Mesenchymal stem cell (in vitro differentiated cells and primary cell): Measurements from ENCODE around the gene APC2.

ENCODE experiments used
- DNase-seq: peaks from one replicate; pipeline ENCODE4 v3.0.0-alpha.2; 2013
- H2AFZ ChIP-seq: one replicate; pipeline ENCODE4 v1.6.1; 2013; ENCODE audit warnings: low read depth, mild to moderate bottlenecking, control low read depth, inconsistent platforms, low read length, moderate library complexity
- H2AK5ac ChIP-seq: 2 replicates; pipeline ENCODE4 v1.6.1; 2013; ENCODE audit warnings: low read length, moderate library complexity, mild to moderate bottlenecking, inconsistent platforms; ENCODE audit not compliant: severe bottlenecking
- H2BK120ac ChIP-seq: one replicate; pipeline ENCODE4 v1.6.1; 2013; ENCODE audit warnings: low read depth, mild to moderate bottlenecking, inconsistent platforms, low read length, moderate library complexity
- H2BK12ac ChIP-seq, 2 experiments: one replicate each; pipeline ENCODE4 v1.6.1; 2013; ENCODE audit warnings: inconsistent platforms in 2 of 2, low read length in 2 of 2, mild to moderate bottlenecking in 2 of 2, moderate library complexity in 2 of 2, control low read depth in 1 of 2
- H2BK15ac ChIP-seq: one replicate; pipeline ENCODE4 v1.6.1; 2013; ENCODE audit warnings: mild to moderate bottlenecking, low read depth, inconsistent platforms; ENCODE audit not compliant: poor library complexity, severe bottlenecking
- H2BK5ac ChIP-seq: 2 replicates; pipeline ENCODE4 v1.6.1; 2013; ENCODE audit warnings: low read depth, mild to moderate bottlenecking, low read length, control low read depth, inconsistent platforms; ENCODE audit not compliant: poor library complexity, severe bottlenecking
- H3K14ac ChIP-seq, 2 experiments: one replicate each; pipeline ENCODE4 v1.6.1; 2013; ENCODE audit warnings: inconsistent platforms in 2 of 2, low read length in 2 of 2, control low read depth in 1 of 2, mild to moderate bottlenecking in 1 of 2, moderate library complexity in 1 of 2
- H3K18ac ChIP-seq, 2 experiments: one replicate each; pipeline ENCODE4 v1.6.1; 2013; ENCODE audit warnings: inconsistent platforms in 2 of 2, low read length in 2 of 2, control low read depth in 1 of 2, low read depth in 1 of 2, mild to moderate bottlenecking in 1 of 2
- H3K23ac ChIP-seq, 2 experiments: one replicate each; pipeline ENCODE4 v1.6.1; 2013; ENCODE audit warnings: inconsistent platforms in 2 of 2, low read length in 2 of 2, mild to moderate bottlenecking in 2 of 2, moderate library complexity in 2 of 2, control low read depth in 1 of 2
- H3K27ac ChIP-seq: 2 replicates; pipeline ENCODE4 v1.5.1; 2013; ENCODE audit warnings: mild to moderate bottlenecking, moderate library complexity, low read length, control low read depth, inconsistent platforms; ENCODE audit not compliant: poor library complexity, severe bottlenecking
- H3K27me3 ChIP-seq, 2 experiments: 2 replicates each; pipeline versions ENCODE4 v1.6.1 to v1.7.0; 2013; ENCODE audit warnings: low read length in 2 of 2, mild to moderate bottlenecking in 2 of 2, moderate library complexity in 2 of 2, control low read depth in 1 of 2, inconsistent platforms in 1 of 2; ENCODE audit not compliant: control insufficient read depth in 1 of 2, insufficient read depth in 1 of 2
- H3K36me3 ChIP-seq, 2 experiments: 2 replicates each; pipeline versions ENCODE4 v1.6.1 to v1.7.0; 2013; ENCODE audit warnings: low read length in 2 of 2, control low read depth in 1 of 2, inconsistent platforms in 1 of 2, low read depth in 1 of 2, mild to moderate bottlenecking in 1 of 2; ENCODE audit not compliant: insufficient read depth in 2 of 2, control insufficient read depth in 1 of 2
- H3K4ac ChIP-seq, 2 experiments: one replicate each; pipeline ENCODE4 v1.6.1; 2013; ENCODE audit warnings: inconsistent platforms in 2 of 2, low read length in 2 of 2, mild to moderate bottlenecking in 2 of 2, moderate library complexity in 2 of 2, control low read depth in 1 of 2, low read depth in 1 of 2
- H3K4me1 ChIP-seq: 2 replicates; pipeline ENCODE4 v1.6.1; 2013; ENCODE audit warnings: low read depth, low read length, control low read depth; ENCODE audit not compliant: control insufficient read depth, insufficient read depth
- H3K4me2 ChIP-seq: 2 replicates; pipeline ENCODE4 v1.6.1; 2013; ENCODE audit warnings: low read length, mild to moderate bottlenecking, inconsistent platforms; ENCODE audit not compliant: poor library complexity, severe bottlenecking
- H3K4me3 ChIP-seq, 2 experiments: 2 replicates each; pipeline versions ENCODE4 v1.5.1 to v1.7.0; 2013; ENCODE audit warnings: low read length in 2 of 2, mild to moderate bottlenecking in 2 of 2, control low read depth in 1 of 2, low read depth in 1 of 2; ENCODE audit not compliant: insufficient read depth in 1 of 2
- H3K79me1 ChIP-seq: replicated peaks from 2 replicates; pipeline ENCODE4 v1.6.1; 2013; ENCODE audit warnings: mild to moderate bottlenecking, control low read depth, low read length, inconsistent platforms; ENCODE audit not compliant: poor library complexity, severe bottlenecking
- H3K9ac ChIP-seq: 2 replicates; pipeline ENCODE4 v1.7.0; 2013; ENCODE audit warnings: mild to moderate bottlenecking, low read length, moderate library complexity
- H3K9me3 ChIP-seq: 2 replicates; pipeline ENCODE4 v1.7.0; 2013; ENCODE audit warnings: mild to moderate bottlenecking, low read length; ENCODE audit not compliant: control insufficient read depth
- H4K8ac ChIP-seq: one replicate; pipeline ENCODE4 v1.6.1; 2013; ENCODE audit warnings: inconsistent platforms, mild to moderate bottlenecking, low read length, moderate library complexity
- H4K91ac ChIP-seq: one replicate; pipeline ENCODE4 v1.6.1; 2013; ENCODE audit warnings: mild to moderate bottlenecking, low read length, inconsistent platforms
- WGBS: methylation state at CpG from one replicate; pipeline ENCODE4 v1.1.7; 2013; ENCODE audit warnings: mixed read lengths; 5-methylcytosine and 5-hydroxymethylcytosine counted together

Gene APC2

GRCh38 chr19:1420590-1420989 lies 29.3 kb upstream of the APC2 start:
- no peaks in the 10 kb centered on the region for H3K27me3 ChIP-seq
- 96% methylated on average over 15 of the region's 15 CpGs for WGBS
- H2BK12ac ChIP-seq, result no peak overlapping the region
- H3K79me1 ChIP-seq, result peaks cover 26% of the 10 kb centered on the region
- H2AK5ac ChIP-seq, result no peak overlapping the region
- no peak overlapping the region for H3K23ac ChIP-seq
- H2BK15ac ChIP-seq, result no peak overlapping the region
- H3K27ac ChIP-seq, result no peak overlapping the region
- H2BK120ac ChIP-seq, result no peak overlapping the region
- DNase-seq, result no peak
- H3K36me3 ChIP-seq, result peaks cover 68 to 90% of the 10 kb centered on the region in 2 experiments
- H3K9ac ChIP-seq, result no peak overlapping the region
- H3K4me1 ChIP-seq, result peaks cover 50% of the 10 kb centered on the region
- peak overlapping the region; percentile 23 for H4K8ac ChIP-seq
- no peak overlapping the region for H3K14ac ChIP-seq
- H3K9me3 ChIP-seq, result no peaks in the 10 kb centered on the region
- H3K18ac ChIP-seq, result no peak overlapping the region
- no peak overlapping the region for H3K4ac ChIP-seq
- peak overlapping the region in 1 of 2 experiments; percentile 11 for H3K4me3 ChIP-seq
- H4K91ac ChIP-seq, result peak overlapping the region; percentile 27
- no peak overlapping the region for H2AFZ ChIP-seq
- no peak overlapping the region for H3K4me2 ChIP-seq
- H2BK5ac ChIP-seq, result no peak overlapping the region

DNA sequence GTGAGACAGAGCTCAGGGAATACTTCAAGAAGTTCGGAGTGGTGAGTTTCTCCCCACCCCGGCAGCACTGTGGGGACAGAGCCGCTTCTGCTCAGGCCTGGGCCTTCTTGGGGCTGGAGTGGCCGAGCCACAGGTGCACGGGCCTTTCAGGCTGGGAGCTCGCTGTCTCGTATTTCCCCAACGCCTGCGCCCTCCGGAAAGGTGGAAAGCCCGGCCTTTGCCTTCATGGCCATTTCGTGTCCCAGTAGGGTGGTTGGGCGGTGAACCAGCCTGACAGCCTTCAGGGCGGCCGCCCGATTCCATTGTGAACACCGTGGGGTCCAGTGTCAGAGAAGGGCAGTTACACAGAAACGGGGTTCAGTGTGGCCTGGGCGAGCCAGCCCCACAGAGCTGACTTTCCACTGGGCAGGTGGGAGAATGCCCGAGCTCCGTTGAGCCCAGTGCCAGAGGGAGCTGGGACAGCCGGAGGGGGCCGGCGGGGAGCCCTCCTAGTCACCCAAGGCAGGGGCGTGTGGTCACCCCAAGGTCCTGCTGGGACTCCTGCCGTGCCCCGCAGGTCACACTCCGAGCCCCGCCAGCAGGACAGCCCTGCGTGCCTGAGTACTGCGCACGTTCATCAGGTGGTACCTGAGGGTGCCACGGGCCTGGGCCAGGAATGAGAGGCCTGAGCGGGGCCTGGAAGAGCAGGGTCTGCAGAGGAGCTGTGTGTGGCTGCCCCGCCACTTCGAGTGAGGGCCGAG lies 28.5 kb upstream of the APC2 start:
- Histone ChIP-seq H3K27me3 (no peaks in the 10 kb centered on the region), H3K4me3 (no peak overlapping the region), H3K9me3 (no peaks in the 10 kb centered on the region), H3K4me2 (no peak overlapping the region), H2BK5ac (no peak overlapping the region), H4K91ac (no peak overlapping the region), H3K79me1 (peaks cover 30% of the 10 kb centered on the region), H3K23ac (no peak overlapping the region), H3K9ac (no peak overlapping the region), H3K18ac (no peak overlapping the region), H2BK12ac (no peak overlapping the region), H4K8ac (no peak overlapping the region), H3K4ac (no peak overlapping the region), H2BK15ac (no peak overlapping the region), H3K36me3 (peaks cover 76 to 96% of the 10 kb centered on the region in 2 experiments), H3K14ac (no peak overlapping the region), H3K4me1 (peaks cover 42% of the 10 kb centered on the region), H3K27ac (no peak overlapping the region), H2AFZ (no peak overlapping the region), H2BK120ac (no peak overlapping the region), H2AK5ac (no peak overlapping the region)
- DNase-seq, result no peak
- WGBS, result 95% methylated on average over 37 of the region's 37 CpGs

DNA sequence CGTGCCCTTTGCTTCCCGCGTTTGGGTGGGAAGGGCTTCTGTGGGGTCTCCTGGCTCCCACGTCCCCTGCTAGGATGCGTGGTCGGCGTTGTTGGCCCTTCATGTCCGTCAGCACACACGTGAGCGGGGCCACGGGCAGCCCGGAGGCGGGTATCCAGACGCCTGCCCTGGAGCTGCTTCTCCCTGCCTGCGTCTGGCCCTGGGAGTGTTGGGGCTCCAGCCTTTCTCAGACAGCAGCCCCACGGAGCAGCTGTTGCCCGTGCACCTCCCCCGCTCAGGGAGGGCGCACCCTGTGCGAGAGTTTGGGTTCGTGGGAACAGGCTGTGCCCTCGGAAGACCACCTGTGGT lies 28.0 kb upstream of the APC2 start:
- Histone ChIP-seq H3K14ac (no peak overlapping the region), H2AFZ (no peak overlapping the region), H3K79me1 (peaks cover 35% of the 10 kb centered on the region), H3K18ac (no peak overlapping the region), H4K91ac (no peak overlapping the region), H3K9ac (no peak overlapping the region), H3K9me3 (no peaks in the 10 kb centered on the region), H3K27ac (no peak overlapping the region), H4K8ac (no peak overlapping the region), H2BK15ac (no peak overlapping the region), H2BK12ac (no peak overlapping the region), H3K23ac (no peak overlapping the region), H3K36me3 (peaks cover 81 to 96% of the 10 kb centered on the region in 2 experiments), H2AK5ac (no peak overlapping the region), H3K4me1 (peaks cover 38% of the 10 kb centered on the region), H3K4ac (no peak overlapping the region), H3K4me3 (no peak overlapping the region), H3K4me2 (no peak overlapping the region), H2BK5ac (no peak overlapping the region), H2BK120ac (no peak overlapping the region), H3K27me3 (no peaks in the 10 kb centered on the region)
- DNase-seq, result no peak
- 93% methylated on average over 22 of the region's 22 CpGs for WGBS

DNA sequence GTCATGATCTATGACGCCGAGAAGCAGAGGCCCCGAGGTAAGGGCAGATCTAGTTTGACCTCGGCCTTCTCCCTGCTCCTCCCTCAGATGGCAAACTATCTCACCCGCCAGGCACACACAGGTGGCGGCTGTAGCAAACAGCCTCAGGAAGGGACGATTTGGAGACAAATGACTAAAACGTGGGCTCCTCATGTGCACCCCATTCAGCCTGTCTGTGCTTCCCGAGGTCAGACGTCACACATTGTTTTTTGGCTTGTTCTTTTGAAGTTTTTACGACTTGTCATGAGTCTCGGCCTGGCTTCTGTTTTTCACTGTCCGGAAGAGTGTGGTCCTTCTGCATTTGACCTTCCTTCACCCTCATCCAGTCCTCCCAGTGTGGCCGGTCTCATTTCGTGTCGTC lies 27.6 kb upstream of the APC2 start:
- H3K4me1 ChIP-seq, result peaks cover 33% of the 10 kb centered on the region
- no peak overlapping the region for H2BK15ac ChIP-seq
- no peak overlapping the region for H3K4me2 ChIP-seq
- no peaks in the 10 kb centered on the region for H3K27me3 ChIP-seq
- no peak overlapping the region for H2AFZ ChIP-seq
- no peak overlapping the region for H3K4me3 ChIP-seq
- H4K8ac ChIP-seq, result no peak overlapping the region
- no peak overlapping the region for H3K23ac ChIP-seq
- H3K27ac ChIP-seq, result no peak overlapping the region
- H3K14ac ChIP-seq, result no peak overlapping the region
- peaks cover 83 to 97% of the 10 kb centered on the region in 2 experiments for H3K36me3 ChIP-seq
- peaks cover 39% of the 10 kb centered on the region for H3K79me1 ChIP-seq
- no peak overlapping the region for H3K9ac ChIP-seq
- no peak for DNase-seq
- H3K18ac ChIP-seq, result no peak overlapping the region
- H4K91ac ChIP-seq, result no peak overlapping the region
- no peak overlapping the region for H2BK12ac ChIP-seq
- no peak overlapping the region for H2AK5ac ChIP-seq
- no peak overlapping the region for H2BK120ac ChIP-seq
- WGBS, result 67% methylated on average over 16 of the region's 16 CpGs
- no peak overlapping the region for H3K4ac ChIP-seq
- no peak overlapping the region for H2BK5ac ChIP-seq
- H3K9me3 ChIP-seq, result no peaks in the 10 kb centered on the region
